GM18508 (cell line): Measurements from ENCODE around the gene PBLD.
"Not testable (repeated sequence)": the region's sequence is repeated elsewhere in the genome, so short reads cannot be mapped to it uniquely, and the experiment has no call there.

Experiments
- ATAC-seq: cut with Tn5 transposase; IDR thresholded peaks from one replicate; pipeline ENCODE4 v1.9.1; 2021; ENCODE audit warnings: moderate number of reproducible peaks; ENCODE audit not compliant: insufficient read depth, unreplicated experiment

PBLD gene

DNA sequence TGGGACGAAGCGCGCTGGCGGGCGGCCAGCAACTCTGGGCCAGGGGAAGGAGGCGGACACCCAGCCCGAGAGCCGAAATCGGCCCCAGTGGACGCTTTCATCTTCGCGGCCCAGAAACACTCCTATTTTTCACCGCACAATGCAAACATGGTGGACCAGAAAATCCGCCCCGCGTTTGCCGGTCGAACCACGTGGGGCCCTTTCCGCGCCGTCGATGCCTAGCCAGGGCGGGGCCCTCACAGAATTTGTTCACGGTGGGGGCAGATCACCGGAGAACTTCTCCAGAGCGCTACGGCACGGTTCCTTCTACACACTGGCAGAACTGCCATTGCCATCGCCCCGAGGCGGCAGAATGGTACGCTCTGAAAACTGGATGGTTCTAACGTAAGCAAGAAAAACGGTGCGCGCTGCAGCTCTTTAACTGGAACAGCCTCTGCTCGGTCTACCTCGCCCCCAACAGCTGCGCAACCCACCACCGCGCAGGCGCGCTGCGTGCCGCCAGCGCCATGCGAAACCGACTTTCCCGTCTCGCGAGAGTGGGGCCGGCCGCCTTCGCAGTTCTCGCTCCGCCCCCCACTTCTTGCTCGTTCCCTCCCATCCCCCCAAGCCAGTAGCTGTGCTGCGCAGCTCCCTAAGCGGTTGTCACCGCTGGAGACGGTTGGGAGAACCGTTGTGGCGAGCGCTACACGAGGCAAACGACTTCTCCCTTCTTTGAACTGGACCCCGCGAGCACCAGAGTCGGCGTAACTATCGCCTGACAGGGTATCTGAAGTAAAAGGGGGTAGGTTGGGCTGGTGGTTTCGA, 1.1 kb downstream of the PBLD start, which contains the start of gene HNRNPH3:
Gene HNRNPH3 (plus strand): TSS at position 610 of the 804 bp plus-strand sequence. CDS start 5,158 bp downstream, outside the sequence.
- ATAC-seq = peak; percentile 69

GRCh38 chr10:68330852-68331454, 1.8 kb downstream of the PBLD start:
- no peak for ATAC-seq

GRCh38 chr10:68329506-68329861, 3.2 kb downstream of the PBLD start:
- no peak for ATAC-seq

DNA sequence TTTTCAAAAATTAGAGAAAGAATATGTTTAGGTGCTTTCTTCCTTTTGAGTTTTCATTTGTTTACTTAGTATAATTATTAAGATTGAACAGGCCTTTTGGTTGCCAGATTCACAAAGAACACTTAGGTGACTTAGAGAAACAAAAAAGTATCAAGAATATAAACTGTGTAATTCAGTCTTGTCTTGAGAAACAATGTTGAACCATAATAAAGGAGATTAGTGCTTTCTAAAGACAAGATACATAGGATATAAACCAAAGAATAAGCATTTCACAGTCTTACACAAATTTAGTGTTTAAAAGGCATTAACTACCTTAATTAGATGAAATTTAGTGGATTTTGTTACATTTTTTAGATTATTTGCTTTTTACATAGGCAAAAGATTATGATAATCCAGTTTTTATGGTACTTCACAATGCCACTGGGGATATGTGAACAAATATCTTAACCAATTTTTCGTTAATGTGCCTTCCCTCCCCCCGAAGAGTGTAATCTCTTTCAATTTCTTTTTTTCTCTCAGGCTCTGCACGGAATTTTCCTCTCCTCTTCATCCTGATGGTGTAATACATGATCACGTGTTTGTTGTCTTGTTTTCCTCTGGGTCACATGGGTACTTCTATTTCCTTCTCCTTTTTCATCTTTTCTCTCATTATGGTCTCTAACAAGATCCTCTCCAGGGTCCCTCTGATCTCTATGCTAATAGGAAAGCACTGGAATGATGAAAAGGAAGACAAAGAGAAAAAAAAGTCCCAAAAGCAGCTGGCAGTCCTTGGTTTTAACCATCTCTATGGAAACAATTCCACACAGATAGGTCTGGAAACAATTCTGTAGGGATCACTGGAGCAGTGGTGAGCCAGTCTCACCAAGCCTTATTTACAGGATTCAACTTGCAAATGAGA, 4.6 kb downstream of the PBLD start:
- ATAC-seq = no peak

- ATAC-seq = not testable (repeated sequence)
These were observed 8.3 kb downstream of the PBLD start for GRCh38 chr10:68324396-68324795.

- ATAC-seq = no peak
These were observed 14.2 kb downstream of the PBLD start for GRCh38 chr10:68318331-68319059.

DNA sequence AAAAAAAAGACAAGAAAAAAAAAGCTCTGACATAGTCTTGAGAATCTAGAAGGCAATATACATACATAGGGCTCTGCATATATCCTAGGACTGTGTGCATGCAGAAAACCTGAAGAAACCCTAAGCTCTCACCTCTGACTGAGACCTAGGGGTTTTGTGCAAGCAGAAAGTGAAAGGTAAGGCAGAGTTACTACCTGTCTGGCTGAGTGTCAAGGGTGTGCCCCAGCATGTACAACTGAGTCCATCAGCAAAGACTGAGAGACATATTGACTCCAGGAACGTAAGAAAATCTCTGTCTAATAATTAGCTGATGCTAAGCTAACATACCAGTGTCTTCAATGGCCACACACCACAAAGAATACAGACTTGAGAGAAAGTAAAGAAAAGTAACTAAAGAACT, 17.1 kb downstream of the PBLD start:
- ATAC-seq = no peak

- not testable (repeated sequence) for ATAC-seq
These were observed 17.8 kb downstream of the PBLD start for GRCh38 chr10:68314930-68315329.

DNA sequence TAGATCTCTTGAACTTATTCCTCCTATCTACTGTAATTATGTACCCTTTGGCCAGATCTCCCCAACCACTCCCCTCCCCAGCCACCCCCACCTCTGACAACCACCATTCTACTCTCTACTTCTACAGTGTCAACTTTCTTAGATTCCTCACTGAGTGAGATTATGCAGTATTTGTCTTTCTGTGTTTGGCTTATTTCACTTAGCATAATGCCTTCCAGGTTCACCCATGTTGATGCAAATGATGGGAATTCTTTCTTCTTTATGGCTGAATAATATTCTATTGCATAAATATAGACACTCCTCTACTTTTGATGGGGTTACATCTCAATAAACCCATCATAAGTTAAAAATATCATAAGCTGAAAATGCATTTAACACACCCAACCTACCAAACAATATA, 22.2 kb downstream of the PBLD start:
- no peak for ATAC-seq

- no peak for ATAC-seq
These were observed 26.9 kb downstream of the PBLD start for GRCh38 chr10:68305854-68306253.

GRCh38 chr10:68303849-68304412, 28.8 kb downstream of the PBLD start:
- ATAC-seq = no peak

GRCh38 chr10:68302871-68303270, 29.9 kb downstream of the PBLD start:
- ATAC-seq = no peak

GRCh38 chr10:68302503-68302823, 30.3 kb downstream of the PBLD start:
- no peak for ATAC-seq

- no peak for ATAC-seq
These were observed 30.8 kb downstream of the PBLD start for GRCh38 chr10:68301790-68302502.

GRCh38 chr10:68301301-68301700, 31.4 kb downstream of the PBLD start:
- ATAC-seq = no peak

DNA sequence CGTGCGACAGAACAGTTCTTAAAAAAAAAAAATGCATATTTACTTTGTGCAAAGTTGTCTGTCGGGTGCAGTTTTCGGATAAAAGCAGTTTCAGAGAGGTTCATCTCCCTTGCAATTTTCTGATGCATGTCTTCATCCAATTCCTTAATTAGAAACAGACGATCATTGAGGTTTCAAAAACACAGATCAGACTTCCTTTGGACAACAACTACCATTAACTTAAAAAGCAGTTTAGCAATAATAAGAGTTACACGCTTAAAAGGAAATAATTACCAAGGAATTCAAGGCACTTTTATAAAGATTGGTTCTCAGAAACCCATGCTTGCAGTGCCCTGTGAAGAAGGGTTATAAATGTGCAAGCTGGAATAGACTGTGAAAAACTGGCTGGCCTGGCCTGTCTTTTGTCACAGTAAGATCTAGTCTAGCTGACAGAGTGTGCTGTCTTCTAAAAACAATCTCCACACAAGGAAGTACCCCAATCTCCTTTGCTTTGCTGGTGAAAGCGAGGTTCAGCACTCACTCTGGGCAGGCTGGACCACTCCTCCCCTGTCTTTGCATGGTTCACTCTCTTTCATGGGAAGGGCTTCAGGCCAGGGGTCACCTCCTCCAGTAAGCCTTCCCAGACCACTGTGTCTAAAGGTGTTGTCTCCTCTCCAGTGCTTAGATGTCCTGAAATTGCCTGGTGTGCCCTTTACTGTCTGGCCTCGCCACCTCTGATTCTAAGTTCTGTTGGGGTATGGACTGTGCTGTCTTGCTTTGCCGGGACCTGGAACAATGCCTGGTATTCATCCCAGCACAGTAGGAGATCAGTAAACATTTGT, 35.7 kb downstream of the PBLD start:
- no peak for ATAC-seq

DNA sequence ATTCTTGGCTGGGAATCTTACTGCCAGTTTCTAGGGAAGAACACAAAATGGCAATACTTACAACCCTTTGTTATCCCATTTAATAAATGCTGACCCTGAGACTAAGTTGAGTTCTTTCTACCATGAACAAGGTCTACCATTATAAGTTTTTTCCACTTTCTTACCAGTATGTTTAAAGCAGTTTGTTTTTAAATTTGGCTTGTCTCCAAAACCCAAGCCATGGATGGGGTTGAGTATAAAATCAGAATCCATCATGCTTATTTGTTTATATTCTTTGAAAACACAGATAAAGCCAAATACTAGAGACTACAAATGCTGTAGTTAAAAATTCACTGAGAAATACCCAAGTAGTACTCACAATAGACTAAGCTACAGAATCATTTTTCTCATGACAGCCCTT, 42.0 kb downstream of the PBLD start:
- ATAC-seq = no peak

DNA sequence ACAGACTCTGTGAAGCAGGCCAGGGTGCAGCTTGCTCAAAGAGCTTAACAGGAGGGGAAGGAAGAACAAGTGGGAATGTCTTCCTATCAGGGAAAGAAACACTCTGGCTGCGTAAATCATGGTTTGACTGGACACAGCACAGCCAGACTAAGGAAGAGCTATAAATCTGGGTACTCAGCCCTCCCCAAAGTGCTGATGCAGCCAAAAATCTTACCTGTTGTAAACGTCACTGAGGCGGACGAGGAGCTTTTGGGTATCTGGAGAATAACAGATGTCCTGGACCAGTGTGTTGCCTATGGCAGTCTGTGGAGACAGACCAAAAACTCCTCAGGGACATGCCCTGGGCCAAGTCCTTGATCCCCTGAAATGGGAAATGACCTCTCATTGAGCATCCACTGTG, 44.0 kb downstream of the PBLD start:
- no peak for ATAC-seq
